Pulmonary artery endothelial cell (primary cell): Measurements from ENCODE around the gene AQP12B. TPM values are rescaled to one million over a fixed set of nuclear protein-coding genes. Genes with fewer than 3 reads are reported as not detected.

ENCODE experiments used
- DNase-seq: peaks from one replicate; pipeline ENCODE4 v3.0.0-alpha.2; 2011; ENCODE audit warnings: low read depth, low spot score
- total RNA-seq: library from RNA; depleted of rRNA; stranded (reverse); fragments of >200 nt; gene quantifications from 2 replicates; pipeline ENCODE4 v1.2.3, GENCODE V29; 2014

Gene AQP12B
- total RNA-seq, 1 donor from 2014 or later = not detected

- no peak for DNase-seq
Measured at GRCh38 chr2:240635998-240636547, 46.6 kb downstream of the AQP12B start.

GRCh38 chr2:240635121-240635997, 47.3 kb downstream of the AQP12B start:
- DNase-seq = no peak

- no peak for DNase-seq
Measured at GRCh38 chr2:240632306-240632721, 50.4 kb downstream of the AQP12B start.

GRCh38 chr2:240631548-240632305, 51.0 kb downstream of the AQP12B start:
- DNase-seq = no peak

- DNase-seq = no peak
Measured at GRCh38 chr2:240630771-240631547, 51.7 kb downstream of the AQP12B start.

GRCh38 chr2:240629968-240630770, 52.5 kb downstream of the AQP12B start:
- DNase-seq = no peak

- no peak for DNase-seq
Measured at GRCh38 chr2:240629619-240629967, 53.1 kb downstream of the AQP12B start.

GRCh38 chr2:240628808-240629618, 53.7 kb downstream of the AQP12B start:
- DNase-seq = no peak

GRCh38 chr2:240628507-240628807, 54.2 kb downstream of the AQP12B start:
- DNase-seq = no peak

GRCh38 chr2:240627736-240628506, 54.8 kb downstream of the AQP12B start:
- DNase-seq = no peak

- no peak for DNase-seq
Measured at GRCh38 chr2:240626531-240627300, 56.0 kb downstream of the AQP12B start.

Other genes starting within 250 kb of the AQP12B start
- gene GPC1, start 247.2 kb downstream of the AQP12B start, total RNA-seq = 18.6 and 27.2 TPM in 2 replicates
- gene ANKMY1, start 124.9 kb downstream of the AQP12B start, total RNA-seq = 3.8 and 5.3 TPM in 2 replicates
- gene DUSP28, start 122.5 kb downstream of the AQP12B start, total RNA-seq = 1.8 and 2.2 TPM in 2 replicates
- 18.4 and 20.8 TPM in 2 replicates for gene RNPEPL1, start 114.4 kb downstream of the AQP12B start, total RNA-seq
- gene CAPN10, start 96.2 kb downstream of the AQP12B start, total RNA-seq = 28.9 and 30.3 TPM in 2 replicates
- 0.13 and 0.21 TPM in 2 replicates for gene GPR35, start 57.4 kb downstream of the AQP12B start, total RNA-seq
- not detected in 2 replicates for gene AQP12A, start 9.0 kb upstream of the AQP12B start, total RNA-seq
- 0.07 TPM in 1 of 2 replicates, not detected in the other for gene KIF1A, start 137.3 kb upstream of the AQP12B start, total RNA-seq
- gene AGXT, start 185.9 kb upstream of the AQP12B start, total RNA-seq = not detected in 2 replicates
- gene MAB21L4, start 213.3 kb upstream of the AQP12B start, total RNA-seq = not detected in 2 replicates
- not detected in 2 replicates for gene CROCC2, start 223.5 kb upstream of the AQP12B start, total RNA-seq